Lower leg skin (tissue), 3 donors: ENCODE data around the gene MCUR1.

Experiments
- POLR2A ChIP-seq, 2 donors: fragments of 450-650 bp; IDR thresholded peaks; one replicate each; pipeline ENCODE4 v1.6.1; 2016 to 2017; ENCODE audit warnings: antibody characterized with exemption in 2 of 2, mild to moderate bottlenecking in 1 of 2, moderate library complexity in 1 of 2
- TF ChIP-seq, protein P1 (sequence below), 3 donors: fragments of 450-650 bp; IDR thresholded peaks; one replicate each; pipeline ENCODE4 v1.5.1; 2016; ENCODE audit warnings: antibody characterized with exemption in 3 of 3, mild to moderate bottlenecking in 3 of 3, moderate library complexity in 2 of 3

DNA sequence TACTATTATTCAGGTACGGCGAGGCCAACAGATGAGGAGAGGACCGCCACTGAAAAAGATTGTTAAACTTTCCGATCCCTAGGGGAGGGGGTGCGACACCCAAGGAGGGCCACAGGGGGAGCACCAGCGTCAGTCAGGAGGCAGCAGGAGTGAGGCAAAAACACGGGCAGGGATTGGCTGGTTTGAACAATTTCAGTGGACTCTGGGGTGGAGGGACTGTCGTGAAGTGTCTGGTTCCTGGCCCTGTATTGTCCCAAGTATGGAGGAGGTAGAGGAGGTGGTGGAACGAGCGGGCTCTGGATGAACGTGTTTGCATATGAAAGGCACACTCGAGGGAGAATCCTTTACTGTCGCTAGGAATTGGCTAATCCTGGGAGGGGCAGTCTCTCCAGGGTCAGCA, 32.5 kb upstream of the MCUR1 start:
- TF ChIP-seq, protein P1, sequence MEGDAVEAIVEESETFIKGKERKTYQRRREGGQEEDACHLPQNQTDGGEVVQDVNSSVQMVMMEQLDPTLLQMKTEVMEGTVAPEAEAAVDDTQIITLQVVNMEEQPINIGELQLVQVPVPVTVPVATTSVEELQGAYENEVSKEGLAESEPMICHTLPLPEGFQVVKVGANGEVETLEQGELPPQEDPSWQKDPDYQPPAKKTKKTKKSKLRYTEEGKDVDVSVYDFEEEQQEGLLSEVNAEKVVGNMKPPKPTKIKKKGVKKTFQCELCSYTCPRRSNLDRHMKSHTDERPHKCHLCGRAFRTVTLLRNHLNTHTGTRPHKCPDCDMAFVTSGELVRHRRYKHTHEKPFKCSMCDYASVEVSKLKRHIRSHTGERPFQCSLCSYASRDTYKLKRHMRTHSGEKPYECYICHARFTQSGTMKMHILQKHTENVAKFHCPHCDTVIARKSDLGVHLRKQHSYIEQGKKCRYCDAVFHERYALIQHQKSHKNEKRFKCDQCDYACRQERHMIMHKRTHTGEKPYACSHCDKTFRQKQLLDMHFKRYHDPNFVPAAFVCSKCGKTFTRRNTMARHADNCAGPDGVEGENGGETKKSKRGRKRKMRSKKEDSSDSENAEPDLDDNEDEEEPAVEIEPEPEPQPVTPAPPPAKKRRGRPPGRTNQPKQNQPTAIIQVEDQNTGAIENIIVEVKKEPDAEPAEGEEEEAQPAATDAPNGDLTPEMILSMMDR (IDR thresholded peaks at IDR 0.05): no peak
- no peak for TF ChIP-seq POLR2A (IDR thresholded peaks at IDR 0.05)
